NT2/D1 (cell line): ENCODE results near the gene NEK2.
"Not testable (repeated sequence)": the region's sequence is repeated elsewhere in the genome, so short reads cannot be mapped to it uniquely, and the experiment has no call there.

Experiments
- DNase-seq: peaks from one replicate; pipeline ENCODE4 v3.0.0-alpha.2; 2011; ENCODE audit warnings: low read depth, low spot score
- H3K27me3 ChIP-seq: 2 replicates; pipeline ENCODE4 v1.6.0; 2011; ENCODE audit warnings: mild to moderate bottlenecking; ENCODE audit not compliant: insufficient read length, insufficient read depth
- H3K36me3 ChIP-seq: 2 replicates; pipeline ENCODE4 v1.6.1; 2011; ENCODE audit warnings: mild to moderate bottlenecking, low read length, mixed read lengths; ENCODE audit not compliant: insufficient read depth, insufficient read length
- H3K4me1 ChIP-seq: 2 replicates; pipeline ENCODE4 v1.5.1; 2011; ENCODE audit not compliant: insufficient read depth, insufficient read length
- H3K4me3 ChIP-seq: 2 replicates; pipeline ENCODE4 v1.5.1; 2011; ENCODE audit warnings: low read depth; ENCODE audit not compliant: insufficient read length
- H3K9ac ChIP-seq: 2 replicates; pipeline ENCODE4 v1.6.0; 2011; ENCODE audit warnings: low read depth; ENCODE audit not compliant: insufficient read length
- H3K9me3 ChIP-seq: 2 replicates; pipeline ENCODE4 v1.5.1; 2011; ENCODE audit warnings: mild to moderate bottlenecking, low read length; ENCODE audit not compliant: insufficient read depth
- SUZ12 ChIP-seq: IDR thresholded peaks from 2 replicates; pipeline ENCODE4 v1.6.1; 2011; ENCODE audit not compliant: insufficient read length, insufficient read depth; ENCODE audit errors: extremely low read depth
- YY1 ChIP-seq: IDR thresholded peaks from 2 replicates; pipeline ENCODE4 v1.6.1; 2011; ENCODE audit not compliant: insufficient read length, insufficient read depth
- ZNF274 ChIP-seq: IDR thresholded peaks from 2 replicates; pipeline ENCODE4 v1.6.1; 2011; ENCODE audit warnings: mild to moderate bottlenecking, low read depth, low read length

Gene NEK2

DNA sequence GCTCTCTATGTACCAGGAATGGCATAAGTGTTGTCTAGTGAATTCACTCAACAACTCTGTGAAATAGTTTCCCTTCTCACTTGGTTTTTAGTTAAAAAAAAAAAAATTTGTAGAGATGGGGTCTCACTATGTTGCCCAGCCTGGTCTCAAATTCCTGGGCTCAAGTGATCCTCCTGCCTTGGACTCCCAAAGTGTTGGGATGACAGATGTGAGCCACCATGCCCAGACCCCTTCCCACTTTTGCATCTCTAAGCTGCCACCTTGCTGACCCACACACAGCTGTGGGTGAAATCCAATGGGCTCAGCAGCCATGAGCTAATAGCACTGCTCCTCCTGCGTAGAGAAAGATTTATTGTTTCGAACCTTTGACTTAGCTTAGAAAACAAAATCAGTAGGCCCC, 33.5 kb downstream of the NEK2 start:
- no peak overlapping the region for H3K4me3 ChIP-seq
- no peak for TF ChIP-seq ZNF274
- TF ChIP-seq SUZ12 = no peak
- no peak for TF ChIP-seq YY1
- peaks cover 11% of the 10 kb centered on the region for H3K4me1 ChIP-seq
- H3K27me3 ChIP-seq = no peaks in the 10 kb centered on the region
- DNase-seq = no peak
- no peaks in the 10 kb centered on the region for H3K36me3 ChIP-seq
- H3K9me3 ChIP-seq = no peaks in the 10 kb centered on the region
- H3K9ac ChIP-seq = no peak overlapping the region

DNA sequence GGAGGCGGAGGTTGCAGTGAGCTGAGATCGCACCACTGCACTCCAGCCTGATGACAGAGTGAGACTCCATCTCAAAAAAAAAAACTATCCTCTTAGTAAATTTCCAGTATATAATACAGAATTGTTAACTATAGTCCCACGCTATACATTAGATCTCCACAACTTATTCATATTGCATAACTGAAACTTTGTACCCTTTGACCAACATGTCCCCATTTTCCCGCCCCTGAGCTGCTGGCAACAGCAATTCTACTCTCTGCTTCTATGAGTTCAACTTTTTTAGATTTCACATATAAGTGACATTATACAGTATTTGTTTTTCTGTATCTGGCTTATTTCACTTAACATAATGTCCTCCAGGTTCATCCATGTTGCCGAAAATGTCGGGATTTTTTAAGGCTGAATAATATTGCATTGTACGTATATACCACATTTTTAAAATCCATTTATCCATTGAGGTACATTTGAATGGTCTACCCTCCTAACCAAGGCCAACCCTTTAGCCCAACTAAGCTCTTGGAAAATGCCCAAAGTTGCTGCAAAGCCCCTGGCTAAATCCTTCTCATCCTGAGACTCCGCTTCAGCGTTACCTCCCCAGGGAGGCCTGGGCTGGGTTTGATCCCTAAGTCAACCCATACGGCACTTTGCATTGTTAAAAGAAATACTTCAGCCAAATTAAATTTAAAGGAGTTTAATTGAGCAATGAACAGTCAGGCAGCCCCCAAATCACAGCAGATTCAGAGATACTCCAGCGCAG, 34.2 kb downstream of the NEK2 start:
- no peaks in the 10 kb centered on the region for H3K27me3 ChIP-seq
- H3K36me3 ChIP-seq = no peaks in the 10 kb centered on the region
- H3K4me3 ChIP-seq = no peak overlapping the region
- no peaks in the 10 kb centered on the region for H3K9me3 ChIP-seq
- no peak for TF ChIP-seq YY1
- TF ChIP-seq ZNF274 = no peak
- no peak for TF ChIP-seq SUZ12
- H3K4me1 ChIP-seq = peaks cover 11% of the 10 kb centered on the region
- DNase-seq = no peak
- no peak overlapping the region for H3K9ac ChIP-seq

DNA sequence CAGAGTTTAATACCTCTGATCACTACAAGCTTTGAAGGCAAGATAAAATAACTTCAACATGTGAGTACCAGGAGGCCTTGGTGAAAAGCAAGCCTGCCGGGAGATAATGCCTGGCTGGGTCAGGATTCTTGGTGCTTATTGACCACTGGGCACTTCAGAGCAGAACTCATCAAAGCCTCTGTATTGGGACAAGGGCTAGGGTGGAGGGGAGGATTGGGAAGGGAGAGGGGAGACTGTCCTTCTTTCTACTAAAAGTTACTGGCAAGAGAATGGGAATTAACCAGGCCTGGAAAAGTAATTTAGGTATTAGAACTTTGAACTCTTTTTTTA, 35.2 kb downstream of the NEK2 start:
- H3K27me3 ChIP-seq = no peaks in the 10 kb centered on the region
- H3K36me3 ChIP-seq = no peaks in the 10 kb centered on the region
- H3K9me3 ChIP-seq = no peaks in the 10 kb centered on the region
- no peak for DNase-seq
- H3K4me1 ChIP-seq = peaks cover 11% of the 10 kb centered on the region
- H3K4me3 ChIP-seq = no peak overlapping the region
- TF ChIP-seq YY1 = no peak
- no peak for TF ChIP-seq SUZ12
- TF ChIP-seq ZNF274 = no peak
- H3K9ac ChIP-seq = no peak overlapping the region

DNA sequence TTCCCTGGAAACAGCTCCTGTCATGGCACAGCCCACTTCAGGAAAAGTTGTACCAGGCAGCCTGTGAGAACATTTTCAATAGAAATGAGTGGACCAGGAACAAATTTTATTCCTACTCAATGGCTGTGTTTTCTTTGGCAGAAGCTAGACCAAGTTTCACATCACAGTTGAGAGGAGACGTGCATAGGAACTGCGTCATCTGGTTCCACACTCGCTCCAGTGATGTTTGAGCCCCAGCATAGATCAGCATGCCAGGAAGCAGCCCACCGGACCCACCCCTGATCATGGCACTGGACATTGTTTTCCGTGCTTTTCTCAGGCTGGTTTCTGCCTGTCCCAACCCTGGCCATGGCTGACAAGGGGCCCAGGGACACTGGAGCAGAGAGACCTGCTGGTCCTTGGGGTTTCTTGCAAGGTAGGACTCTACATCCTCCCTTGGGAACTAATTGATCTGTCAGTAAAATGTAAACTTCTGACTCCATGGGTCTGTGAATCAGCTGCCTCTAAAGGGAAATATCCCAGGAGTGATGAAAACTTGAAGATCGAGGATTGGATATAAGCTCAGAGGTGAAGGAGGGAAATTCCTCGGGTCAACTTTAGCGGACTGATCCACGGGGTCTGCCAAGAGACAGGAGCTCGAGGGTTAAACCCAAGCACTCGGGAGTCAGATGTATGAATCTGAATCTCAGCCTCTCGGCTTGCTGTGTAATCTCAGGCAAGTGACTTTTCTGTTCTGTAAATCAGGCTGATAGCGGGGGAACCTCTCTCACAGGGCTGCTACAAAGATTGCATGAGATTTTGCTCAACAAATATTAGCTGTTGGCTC, 35.7 kb downstream of the NEK2 start:
- no peak overlapping the region for H3K4me3 ChIP-seq
- no peaks in the 10 kb centered on the region for H3K36me3 ChIP-seq
- no peak for TF ChIP-seq ZNF274
- peaks cover 11% of the 10 kb centered on the region for H3K4me1 ChIP-seq
- no peaks in the 10 kb centered on the region for H3K27me3 ChIP-seq
- no peak overlapping the region for H3K9ac ChIP-seq
- DNase-seq = no peak
- no peaks in the 10 kb centered on the region for H3K9me3 ChIP-seq

DNA sequence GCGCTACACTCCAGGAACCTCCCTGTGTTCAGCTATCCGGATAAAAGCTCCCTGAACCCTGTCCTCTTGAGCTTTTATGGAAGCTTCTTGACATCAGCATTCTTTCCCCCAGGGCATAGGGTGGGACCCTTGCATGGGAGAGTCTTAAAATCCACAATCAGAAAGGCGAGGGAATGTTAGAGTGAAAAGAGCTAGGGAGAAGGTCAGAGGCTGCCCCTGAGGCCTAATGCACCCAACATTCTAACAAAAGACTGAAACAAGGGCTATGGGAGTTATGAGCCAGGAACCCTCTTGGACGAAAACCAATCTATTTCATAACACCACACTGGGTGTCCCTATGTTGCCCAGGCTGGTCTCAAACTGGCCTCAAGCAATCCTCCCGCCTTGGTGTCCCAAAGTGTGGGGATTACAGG, 36.7 kb downstream of the NEK2 start:
- Histone ChIP-seq H3K36me3 (no peaks in the 10 kb centered on the region), H3K27me3 (no peaks in the 10 kb centered on the region), H3K9me3 (no peaks in the 10 kb centered on the region), H3K4me3 (no peak overlapping the region), H3K4me1 (peaks cover 11% of the 10 kb centered on the region), H3K9ac (no peak overlapping the region)
- no peak for TF ChIP-seq SUZ12
- DNase-seq = no peak

DNA sequence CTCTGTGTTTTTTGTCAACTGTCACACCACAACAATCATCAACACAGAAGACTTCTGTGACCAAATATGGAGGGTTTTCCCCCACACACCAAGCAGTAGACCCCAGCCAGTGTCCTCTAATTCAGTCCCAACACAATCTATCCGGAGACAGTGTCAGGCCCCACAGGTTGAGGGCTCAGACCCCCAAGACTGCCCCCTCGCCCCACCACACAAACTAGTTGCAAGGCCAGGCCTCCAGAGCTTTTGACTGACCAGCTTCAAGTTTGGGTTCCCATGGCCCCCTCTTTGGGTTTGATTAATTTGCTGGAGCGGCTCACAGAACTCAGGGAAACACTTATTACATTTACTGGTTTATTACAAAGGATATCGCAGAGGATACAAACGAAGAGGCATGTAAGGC, 37.2 kb downstream of the NEK2 start:
- peaks cover 10% of the 10 kb centered on the region for H3K4me1 ChIP-seq
- no peaks in the 10 kb centered on the region for H3K9me3 ChIP-seq
- H3K9ac ChIP-seq = no peak overlapping the region
- H3K27me3 ChIP-seq = no peaks in the 10 kb centered on the region
- no peak overlapping the region for H3K4me3 ChIP-seq
- no peaks in the 10 kb centered on the region for H3K36me3 ChIP-seq
- no peak for TF ChIP-seq YY1
- no peak for TF ChIP-seq SUZ12
- TF ChIP-seq ZNF274 = no peak
- no peak for DNase-seq

DNA sequence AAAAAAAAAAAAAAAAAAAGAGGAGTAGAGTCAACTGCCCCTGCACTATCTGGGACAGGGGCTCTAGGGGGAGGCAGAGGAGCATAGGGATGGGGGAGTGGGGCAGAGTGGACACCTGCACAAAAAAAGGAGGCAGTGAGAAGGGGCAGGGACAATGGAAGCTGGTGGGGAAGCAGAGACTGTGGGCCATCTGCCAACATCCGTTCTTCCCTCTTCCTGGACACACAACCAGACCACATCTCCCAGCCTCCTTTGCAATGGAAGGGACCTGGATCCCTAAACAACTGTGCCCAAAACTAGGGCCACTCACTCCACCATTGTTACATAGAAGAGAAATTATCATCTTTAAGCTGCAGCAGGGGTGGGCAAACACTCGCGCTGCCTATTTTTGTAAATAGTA, 38.4 kb downstream of the NEK2 start:
- DNase-seq = no peak
- peaks cover 10% of the 10 kb centered on the region for H3K4me1 ChIP-seq

DNA sequence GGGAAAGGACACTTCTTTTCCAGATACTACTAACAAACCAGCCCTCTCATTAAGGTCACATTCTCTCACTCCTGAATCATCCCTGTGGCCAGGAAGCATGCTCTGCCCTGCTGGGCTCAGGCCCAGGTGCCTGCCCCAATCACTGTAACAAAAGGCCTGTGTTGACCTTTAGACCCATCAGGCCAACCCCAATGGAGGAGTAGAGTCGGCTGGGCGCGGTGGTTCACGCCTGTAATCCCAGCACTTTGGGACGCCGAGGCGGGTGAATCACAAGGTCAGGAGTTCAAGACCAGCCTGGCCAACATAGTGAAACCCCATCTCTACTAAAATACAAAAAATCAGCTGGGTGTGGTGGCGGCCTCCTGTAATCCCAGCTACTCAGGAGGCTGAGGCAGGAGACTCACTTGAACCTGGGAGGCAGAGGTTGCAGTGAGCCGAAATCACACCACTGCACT, 38.8 kb downstream of the NEK2 start:
- peaks cover 10% of the 10 kb centered on the region for H3K4me1 ChIP-seq
- not testable (repeated sequence) for H3K9me3 ChIP-seq, DNase-seq, H3K27me3 ChIP-seq, H3K9ac ChIP-seq, H3K4me3 ChIP-seq, H3K36me3 ChIP-seq

More for the DNA sequence above, 38.4 kb downstream of the NEK2 start:
- Histone ChIP-seq H3K36me3 (no peaks in the 10 kb centered on the region), H3K9ac (no peak overlapping the region), H3K27me3 (no peaks in the 10 kb centered on the region), H3K9me3 (no peaks in the 10 kb centered on the region), H3K4me3 (no peak overlapping the region)
- no peak for TF ChIP-seq SUZ12
